Thyroid gland (tissue), 4 donors: ENCODE data around the gene MGAT5B.

Experiments used
- POLR2A ChIP-seq, 2 donors: fragments of 450-650 bp; IDR thresholded peaks; one replicate each; pipeline ENCODE4 v1.6.1; 2017; ENCODE audit warnings: antibody characterized with exemption in 2 of 2, mild to moderate bottlenecking in 2 of 2, moderate library complexity in 1 of 2
- TF ChIP-seq, protein P1 (sequence below), 6 experiments: fragments of 200-600 bp in 3 of 6; fragments of 450-650 bp in 3 of 6; sonication (generic) in 3 of 6; IDR thresholded peaks; one replicate each; pipeline ENCODE4 v1.5.1; 2016 to 2019; ENCODE audit warnings: antibody characterized with exemption in 6 of 6, mild to moderate bottlenecking in 2 of 6, inconsistent platforms in 1 of 6, moderate library complexity in 1 of 6

DNA sequence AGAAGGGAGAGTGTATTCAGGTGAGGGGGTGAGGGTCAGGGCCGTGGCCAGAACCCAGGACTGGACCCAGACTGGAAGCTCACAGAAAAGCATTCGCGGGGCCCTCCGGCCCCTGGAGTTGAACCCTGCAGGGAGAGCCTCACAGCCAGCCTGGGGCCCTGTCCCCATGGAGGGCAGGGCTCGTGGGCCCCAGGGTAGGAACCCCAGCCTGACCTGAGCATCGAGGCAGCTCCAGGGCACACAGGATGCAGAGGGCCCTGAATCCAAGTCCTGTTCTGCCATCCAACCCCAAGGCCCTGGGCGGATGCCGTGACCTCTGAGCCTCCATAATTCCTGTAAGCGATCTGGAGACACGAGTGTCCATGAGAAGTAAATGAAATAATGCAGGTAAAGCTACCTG, 79.1 kb downstream of the MGAT5B start:
- TF ChIP-seq, protein P1, sequence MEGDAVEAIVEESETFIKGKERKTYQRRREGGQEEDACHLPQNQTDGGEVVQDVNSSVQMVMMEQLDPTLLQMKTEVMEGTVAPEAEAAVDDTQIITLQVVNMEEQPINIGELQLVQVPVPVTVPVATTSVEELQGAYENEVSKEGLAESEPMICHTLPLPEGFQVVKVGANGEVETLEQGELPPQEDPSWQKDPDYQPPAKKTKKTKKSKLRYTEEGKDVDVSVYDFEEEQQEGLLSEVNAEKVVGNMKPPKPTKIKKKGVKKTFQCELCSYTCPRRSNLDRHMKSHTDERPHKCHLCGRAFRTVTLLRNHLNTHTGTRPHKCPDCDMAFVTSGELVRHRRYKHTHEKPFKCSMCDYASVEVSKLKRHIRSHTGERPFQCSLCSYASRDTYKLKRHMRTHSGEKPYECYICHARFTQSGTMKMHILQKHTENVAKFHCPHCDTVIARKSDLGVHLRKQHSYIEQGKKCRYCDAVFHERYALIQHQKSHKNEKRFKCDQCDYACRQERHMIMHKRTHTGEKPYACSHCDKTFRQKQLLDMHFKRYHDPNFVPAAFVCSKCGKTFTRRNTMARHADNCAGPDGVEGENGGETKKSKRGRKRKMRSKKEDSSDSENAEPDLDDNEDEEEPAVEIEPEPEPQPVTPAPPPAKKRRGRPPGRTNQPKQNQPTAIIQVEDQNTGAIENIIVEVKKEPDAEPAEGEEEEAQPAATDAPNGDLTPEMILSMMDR (IDR thresholded peaks at IDR 0.05) = no peak
- TF ChIP-seq POLR2A (IDR thresholded peaks at IDR 0.05) = no peak
